ENCODE results near the gene CTDSPL. TPM values are rescaled to one million over a fixed set of nuclear protein-coding genes. Genes with fewer than 3 reads are reported as not detected.
"Not testable (repeated sequence)": the region's sequence is repeated elsewhere in the genome, so short reads cannot be mapped to it uniquely, and the experiment has no call there.

The CTDSPL gene
- total RNA-seq, 1 donor = 10.9 TPM

DNA sequence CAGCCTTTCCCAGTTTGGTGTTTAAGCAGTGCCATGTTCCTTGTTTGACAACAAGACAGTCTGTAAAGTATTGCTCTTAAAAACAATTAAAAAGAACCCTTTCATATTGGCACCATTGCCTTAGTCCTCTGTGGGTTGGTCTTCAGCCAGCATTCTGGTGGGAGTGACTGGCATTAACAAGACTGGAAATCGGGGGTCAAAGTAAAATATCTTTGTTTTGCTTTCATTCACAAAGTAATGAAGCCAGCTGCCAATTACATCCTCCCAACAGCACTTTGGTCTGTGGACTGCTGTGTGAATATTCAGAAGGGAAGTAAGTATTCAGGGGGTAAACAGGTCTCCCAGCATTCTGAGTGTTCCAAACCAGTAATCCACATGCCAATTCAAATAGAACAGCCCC is 120.7 kb downstream of the CTDSPL start:
- Histone ChIP-seq H3K27me3 (ENCODE audit: insufficient read depth, low read length) (no peaks in the 10 kb centered on the region), H3K4me1 (ENCODE audit: insufficient read depth, low read length) (peaks cover 40% of the 10 kb centered on the region), H3K4me3 (ENCODE audit: low read length) (no peak overlapping the region), H3K9me3 (ENCODE audit: low read depth, low read length) (no peaks in the 10 kb centered on the region)

DNA sequence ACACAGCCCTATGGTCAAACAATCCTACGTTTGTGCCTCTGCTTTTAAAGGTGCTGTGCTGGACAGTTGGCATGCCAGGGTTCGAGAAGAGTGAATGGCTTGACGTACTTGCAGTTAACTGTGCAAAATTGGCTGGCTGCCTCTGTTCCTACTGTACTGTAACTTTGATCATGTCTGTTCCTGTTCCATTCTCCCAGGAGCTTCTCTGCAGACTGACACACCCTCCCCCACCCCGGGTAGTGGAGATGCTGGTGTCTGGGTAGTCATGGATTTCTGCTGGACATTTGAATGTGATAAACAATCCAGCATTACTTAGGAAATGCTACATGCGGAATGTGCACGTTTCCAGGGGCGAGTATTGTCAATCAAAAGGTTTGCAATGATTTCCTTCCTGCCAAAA is 122.4 kb downstream of the CTDSPL start:
- Histone ChIP-seq H3K4me1 (ENCODE audit: insufficient read depth, low read length) (peaks cover 56% of the 10 kb centered on the region), H3K9me3 (ENCODE audit: low read depth, low read length) (no peaks in the 10 kb centered on the region), H3K4me3 (ENCODE audit: low read length) (no peak overlapping the region), H3K27me3 (ENCODE audit: insufficient read depth, low read length) (no peaks in the 10 kb centered on the region)

DNA sequence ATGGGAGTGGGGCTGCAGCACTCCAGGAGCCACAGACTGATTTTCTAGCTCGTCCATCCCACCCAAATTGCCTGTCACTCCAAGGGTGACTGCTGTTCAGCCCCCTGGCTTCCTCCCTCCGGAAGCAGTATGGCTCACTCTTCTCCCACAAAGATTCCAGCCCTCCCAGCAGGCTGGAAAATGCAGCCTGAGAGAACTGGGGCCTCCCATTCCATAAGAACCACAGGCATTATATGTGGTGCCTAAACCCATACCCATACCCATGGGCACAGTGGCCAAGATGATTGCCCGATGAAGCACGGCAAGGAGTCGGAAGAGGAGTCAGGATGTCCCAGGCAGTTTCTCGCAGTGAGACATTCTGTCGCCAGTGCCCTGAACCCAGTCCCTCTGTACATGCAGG is 122.9 kb downstream of the CTDSPL start:
- H3K27me3 ChIP-seq (ENCODE audit: insufficient read depth, low read length) = no peaks in the 10 kb centered on the region

DNA sequence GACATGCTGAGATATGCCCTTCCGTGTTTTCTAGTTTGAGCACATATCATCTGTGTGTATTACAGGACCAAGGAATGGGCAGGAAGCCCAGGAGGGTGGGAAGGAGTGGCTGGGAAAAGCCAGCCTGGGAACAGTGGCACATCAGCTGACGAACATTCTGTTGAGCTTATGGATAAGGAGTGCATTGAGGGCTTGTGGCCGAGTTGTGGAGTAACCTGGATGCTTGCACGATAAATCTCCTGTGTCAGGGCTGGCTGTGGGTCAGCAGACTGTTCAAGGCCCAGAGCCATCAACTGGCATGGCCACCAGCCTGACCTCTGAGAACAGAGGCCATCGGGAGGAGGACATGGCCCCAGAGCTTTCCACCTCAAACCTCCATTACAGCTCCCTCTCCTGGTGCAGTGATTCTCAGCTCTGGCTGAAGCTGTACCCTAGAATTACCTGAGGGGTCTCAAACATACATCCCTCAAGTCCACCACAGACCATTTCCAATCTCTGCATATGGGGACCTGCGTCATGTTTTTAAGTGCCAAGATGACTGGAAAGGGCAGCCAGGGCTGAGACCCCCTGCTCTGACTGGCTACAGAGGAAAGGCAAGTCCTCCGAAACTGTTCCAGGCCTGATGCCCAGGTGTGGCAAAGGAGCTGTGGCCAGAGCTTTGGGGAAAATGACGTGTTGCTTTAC is 124.1 kb downstream of the CTDSPL start:
- Histone ChIP-seq H3K9me3 (ENCODE audit: low read depth, low read length) (no peaks in the 10 kb centered on the region), H3K27me3 (ENCODE audit: insufficient read depth, low read length) (no peaks in the 10 kb centered on the region), H3K4me1 (ENCODE audit: insufficient read depth, low read length) (peaks cover 43% of the 10 kb centered on the region), H3K4me3 (ENCODE audit: low read length) (no peak overlapping the region)

More for the DNA sequence above, 122.9 kb downstream of the CTDSPL start:
- peaks cover 52% of the 10 kb centered on the region for H3K4me1 ChIP-seq (ENCODE audit: insufficient read depth, low read length)
- no peaks in the 10 kb centered on the region for H3K9me3 ChIP-seq (ENCODE audit: low read depth, low read length)
- no peak overlapping the region for H3K4me3 ChIP-seq (ENCODE audit: low read length)

DNA sequence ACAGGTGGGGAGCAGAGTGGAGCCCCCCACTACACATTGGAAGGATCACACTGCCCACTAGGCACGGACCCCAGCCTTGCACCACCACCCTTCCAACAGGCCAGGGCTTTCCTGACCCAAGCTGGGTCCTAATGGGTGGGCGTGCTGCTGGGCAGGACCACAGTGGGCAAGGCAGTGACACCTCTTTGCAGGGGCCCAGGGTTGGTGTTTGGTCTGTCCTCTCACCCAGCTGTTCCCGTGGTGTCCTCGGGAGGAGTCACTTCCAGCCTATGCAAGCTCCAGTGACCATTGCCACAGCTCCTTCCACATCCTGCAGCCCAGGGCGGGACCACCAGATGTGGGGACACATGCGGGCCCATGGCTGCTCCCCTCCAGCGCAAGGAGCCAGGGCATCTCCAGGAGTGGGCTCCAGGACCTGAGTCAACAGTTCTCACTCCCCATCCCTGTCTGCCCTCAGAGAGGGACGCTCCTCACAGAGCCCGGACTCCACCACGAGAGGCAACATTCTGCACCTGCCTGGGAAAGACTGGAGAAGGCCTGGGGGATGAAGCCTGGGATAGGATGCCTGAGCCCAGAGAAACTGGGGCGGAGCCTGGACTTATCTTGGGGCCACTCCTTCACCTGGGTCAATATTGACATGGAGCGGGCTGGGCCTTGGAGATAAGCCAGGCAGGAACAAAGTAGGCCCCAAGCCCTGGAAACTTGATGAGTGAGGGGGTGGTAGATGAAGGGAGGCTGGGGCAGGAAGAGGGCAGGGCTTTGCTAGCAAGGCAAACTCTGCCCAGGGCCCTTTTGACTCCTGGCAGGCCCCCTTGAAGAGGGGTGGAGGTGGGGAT is 125.0 kb downstream of the CTDSPL start:
- no peak overlapping the region for H3K4me3 ChIP-seq (ENCODE audit: low read length)
- no peaks in the 10 kb centered on the region for H3K27me3 ChIP-seq (ENCODE audit: insufficient read depth, low read length)
- no peaks in the 10 kb centered on the region for H3K9me3 ChIP-seq (ENCODE audit: low read depth, low read length)
- H3K4me1 ChIP-seq (ENCODE audit: insufficient read depth, low read length) = peaks cover 37% of the 10 kb centered on the region

DNA sequence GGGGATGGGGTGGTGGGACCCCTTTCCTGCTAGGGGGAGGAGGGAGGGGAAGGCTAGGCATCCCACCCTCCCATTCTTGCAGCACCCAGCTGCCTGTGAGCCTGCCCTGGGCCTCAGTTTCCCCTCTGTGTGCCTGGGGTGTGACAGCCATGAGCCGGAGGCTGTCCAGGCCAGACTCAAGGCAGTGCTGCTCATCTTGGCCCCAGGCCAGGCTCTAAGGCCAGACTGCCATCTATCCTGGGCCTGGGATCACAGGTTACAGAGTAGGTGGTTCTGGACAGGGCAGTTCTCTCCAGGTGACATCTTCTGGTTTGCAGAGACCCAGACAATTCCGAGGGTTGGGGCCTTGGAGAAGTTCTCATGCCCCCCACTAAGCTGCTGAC is 125.6 kb downstream of the CTDSPL start:
- Histone ChIP-seq H3K27me3 (ENCODE audit: insufficient read depth, low read length) (no peaks in the 10 kb centered on the region), H3K9me3 (ENCODE audit: low read depth, low read length) (no peaks in the 10 kb centered on the region), H3K4me1 (ENCODE audit: insufficient read depth, low read length) (peaks cover 33% of the 10 kb centered on the region), H3K4me3 (ENCODE audit: low read length) (no peak overlapping the region)

DNA sequence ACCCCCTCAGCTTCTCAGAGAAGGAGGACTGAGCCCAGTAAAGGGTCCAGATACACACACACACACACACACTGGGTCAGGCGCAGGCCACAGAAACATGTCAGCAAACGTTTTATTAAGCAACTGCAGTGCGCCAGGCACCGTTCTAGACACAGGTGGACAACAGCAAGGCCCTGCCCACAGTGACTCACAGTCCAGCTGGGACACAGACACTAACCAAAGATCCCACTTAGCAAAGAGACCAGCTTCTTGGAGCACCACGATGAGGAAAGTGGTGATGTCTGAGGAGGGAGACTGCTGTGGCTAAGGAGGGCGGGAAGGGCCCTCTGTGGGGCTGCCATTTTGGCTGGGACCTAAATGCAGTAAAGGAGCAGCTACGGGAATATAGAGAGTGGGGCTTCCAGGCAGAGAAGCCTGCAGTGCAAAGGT is 126.1 kb downstream of the CTDSPL start:
- Histone ChIP-seq H3K4me3 (ENCODE audit: low read length) (no peak overlapping the region), H3K27me3 (ENCODE audit: insufficient read depth, low read length) (no peaks in the 10 kb centered on the region), H3K9me3 (ENCODE audit: low read depth, low read length) (no peaks in the 10 kb centered on the region), H3K4me1 (ENCODE audit: insufficient read depth, low read length) (peaks cover 33% of the 10 kb centered on the region)

DNA sequence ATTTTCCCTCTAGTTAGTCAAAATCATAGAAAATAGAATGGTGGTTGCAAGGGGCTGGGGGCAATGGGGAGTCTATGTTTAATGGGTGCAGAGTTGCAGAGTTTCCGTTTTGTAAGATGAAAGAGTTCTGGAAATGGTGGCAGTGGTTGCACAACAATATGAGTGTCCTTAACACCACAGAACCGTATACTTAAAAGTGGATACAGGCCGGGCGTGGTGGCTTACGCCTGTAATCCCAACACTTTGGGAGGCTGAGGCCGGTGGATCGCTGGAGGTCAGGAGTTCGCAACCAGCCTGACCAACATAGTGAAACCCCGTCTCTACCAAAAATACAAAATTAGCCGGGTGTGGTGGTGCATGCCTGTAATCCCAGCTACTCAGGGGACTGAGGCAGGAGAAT is 126.7 kb downstream of the CTDSPL start:
- peaks cover 35% of the 10 kb centered on the region for H3K4me1 ChIP-seq (ENCODE audit: insufficient read depth, low read length)
- not testable (repeated sequence) for H3K4me3 ChIP-seq (ENCODE audit: low read length); H3K9me3 ChIP-seq (ENCODE audit: low read depth, low read length); H3K27me3 ChIP-seq (ENCODE audit: insufficient read depth, low read length)

DNA sequence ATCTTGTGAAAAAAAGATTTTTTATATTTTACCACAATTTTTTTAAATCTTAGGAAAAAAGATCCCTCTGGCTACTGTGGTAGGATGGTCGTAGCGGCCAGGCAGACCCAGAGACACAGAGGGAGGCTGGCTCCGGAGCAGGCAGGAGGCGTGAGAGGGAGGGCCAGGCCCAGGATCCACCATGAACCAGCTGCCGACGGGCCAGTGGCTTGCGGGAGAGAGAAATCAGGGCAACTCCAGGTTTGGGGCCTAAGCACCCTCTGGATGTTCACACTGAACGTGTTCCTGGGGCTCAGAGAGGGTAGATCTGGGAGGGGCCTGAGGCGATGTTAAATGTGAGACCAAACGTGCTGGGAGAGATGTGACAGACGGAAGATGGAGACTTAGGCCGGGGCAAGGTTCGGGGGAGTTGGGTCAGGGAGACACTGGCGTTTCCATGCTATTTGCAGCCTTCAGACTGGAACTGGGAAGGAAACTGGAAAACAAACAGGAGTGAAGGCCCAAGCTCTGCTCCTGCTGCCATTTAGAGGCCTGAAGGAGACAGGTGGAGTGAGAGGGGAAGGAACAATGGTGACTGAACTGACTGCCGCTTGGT is 127.3 kb downstream of the CTDSPL start:
- Histone ChIP-seq H3K9me3 (ENCODE audit: low read depth, low read length) (no peaks in the 10 kb centered on the region), H3K27me3 (ENCODE audit: insufficient read depth, low read length) (no peaks in the 10 kb centered on the region), H3K4me3 (ENCODE audit: low read length) (no peak overlapping the region), H3K4me1 (ENCODE audit: insufficient read depth, low read length) (peaks cover 33% of the 10 kb centered on the region)

DNA sequence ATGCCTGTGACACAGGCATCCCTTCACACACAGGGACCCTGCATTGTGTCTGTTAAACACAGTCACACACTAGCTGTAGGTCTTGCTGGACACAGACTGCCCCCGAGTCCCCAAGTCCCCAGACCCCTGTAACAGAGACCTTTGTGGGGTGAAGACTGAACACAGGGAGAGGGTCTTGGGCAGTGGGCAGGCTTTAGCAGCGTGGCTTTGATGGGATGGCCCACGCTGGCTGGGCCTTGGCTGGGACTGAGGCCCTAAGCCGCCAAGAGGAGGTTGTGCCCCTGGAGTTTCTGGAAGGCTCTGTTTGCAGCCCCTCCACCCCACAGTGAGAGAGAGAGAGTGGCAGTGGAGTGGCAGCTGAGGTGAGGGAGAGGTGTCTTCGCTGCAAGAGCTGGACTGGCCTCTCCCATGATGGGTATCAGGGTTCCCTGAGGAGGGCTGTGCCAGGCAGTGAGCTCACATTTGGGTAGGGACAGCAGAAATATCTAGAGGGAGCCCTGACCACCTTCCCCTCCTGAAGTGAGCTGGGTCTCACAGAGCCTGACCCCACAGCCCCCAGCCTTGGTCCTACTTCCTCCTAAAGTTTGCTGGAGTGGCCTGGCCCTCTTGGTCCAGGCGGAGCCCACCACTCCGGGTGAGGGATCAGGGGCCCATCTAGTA is 128.3 kb downstream of the CTDSPL start:
- Histone ChIP-seq H3K4me1 (ENCODE audit: insufficient read depth, low read length) (peaks cover 34% of the 10 kb centered on the region), H3K4me3 (ENCODE audit: low read length) (no peak overlapping the region), H3K9me3 (ENCODE audit: low read depth, low read length) (no peaks in the 10 kb centered on the region), H3K27me3 (ENCODE audit: insufficient read depth, low read length) (no peaks in the 10 kb centered on the region)

DNA sequence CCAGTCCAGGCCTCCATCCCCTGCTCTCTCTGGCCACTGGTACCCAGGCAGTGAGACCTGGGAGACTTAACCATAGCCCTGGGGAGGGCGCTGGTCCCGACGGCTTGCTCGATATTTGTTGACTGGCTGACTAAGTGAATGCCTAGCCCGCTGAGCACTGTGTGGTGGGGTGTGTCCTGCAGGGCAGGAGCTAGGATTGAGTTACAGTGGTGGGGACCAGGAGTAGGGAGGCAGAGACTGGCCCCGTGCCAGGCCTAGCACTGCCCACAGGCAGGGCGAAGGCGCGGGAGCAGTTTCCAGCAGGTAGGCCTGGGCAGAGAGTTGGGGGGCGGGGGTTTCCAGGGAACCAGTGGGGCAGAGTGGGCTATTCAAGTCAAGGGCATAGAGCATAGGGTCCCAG is 128.8 kb downstream of the CTDSPL start, which contains the start of gene VILL:
Gene VILL (plus strand): TSS at position 260 of the 400 bp plus-strand sequence. CDS start 2,887 bp downstream, outside the sequence.
- no peaks in the 10 kb centered on the region for H3K27me3 ChIP-seq (ENCODE audit: insufficient read depth, low read length)
- peaks cover 39% of the 10 kb centered on the region for H3K4me1 ChIP-seq (ENCODE audit: insufficient read depth, low read length)
- no peaks in the 10 kb centered on the region for H3K9me3 ChIP-seq (ENCODE audit: low read depth, low read length)
- H3K4me3 ChIP-seq (ENCODE audit: low read length) = no peak within 1 kb of the TSS

DNA sequence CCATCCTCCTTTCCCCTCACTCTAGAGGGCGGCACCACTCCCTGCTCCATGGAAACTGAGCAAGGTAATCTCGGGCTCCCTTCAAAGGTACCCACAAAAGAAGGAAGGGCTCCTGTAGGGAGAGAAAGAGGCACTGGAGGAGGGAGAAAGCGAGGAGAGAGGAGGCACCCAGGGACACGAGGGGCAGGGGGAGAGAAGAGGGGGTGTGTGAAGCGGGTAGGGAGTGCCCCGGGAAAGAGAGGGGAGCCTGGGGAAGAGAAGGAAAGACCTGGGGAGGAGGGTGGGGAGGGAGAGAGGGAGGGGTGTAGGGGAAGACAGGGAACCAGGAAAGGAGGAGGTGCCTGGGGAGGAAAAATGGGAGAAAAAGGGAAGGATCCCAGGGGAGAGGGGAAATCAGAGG is 129.4 kb downstream of the CTDSPL start:
- no peaks in the 10 kb centered on the region for H3K9me3 ChIP-seq (ENCODE audit: low read depth, low read length)
- peaks cover 45% of the 10 kb centered on the region for H3K4me1 ChIP-seq (ENCODE audit: insufficient read depth, low read length)
- H3K27me3 ChIP-seq (ENCODE audit: insufficient read depth, low read length) = no peaks in the 10 kb centered on the region
- no peak overlapping the region for H3K4me3 ChIP-seq (ENCODE audit: low read length)

DNA sequence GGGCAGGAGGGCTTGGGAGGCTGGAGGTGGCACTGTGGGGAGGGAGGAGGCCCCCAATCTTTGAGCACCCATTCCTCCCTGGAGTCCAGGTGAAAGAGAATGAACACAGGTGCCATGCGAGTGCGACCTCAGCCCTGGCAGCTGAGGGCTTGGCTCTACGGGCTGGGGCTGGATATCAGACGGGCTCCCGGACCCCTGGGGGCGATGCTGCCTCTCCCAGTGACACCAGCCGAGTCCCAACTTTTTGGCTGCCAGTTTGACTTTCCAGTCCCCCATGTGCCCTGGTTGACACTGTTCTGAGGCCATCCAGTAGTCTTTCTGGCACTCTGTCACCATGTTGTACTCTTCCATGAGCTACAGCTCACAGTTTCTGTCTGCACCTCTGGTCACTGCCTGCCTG is 130.1 kb downstream of the CTDSPL start:
- H3K4me1 ChIP-seq (ENCODE audit: insufficient read depth, low read length) = peaks cover 51% of the 10 kb centered on the region
- no peak overlapping the region for H3K4me3 ChIP-seq (ENCODE audit: low read length)
- H3K9me3 ChIP-seq (ENCODE audit: low read depth, low read length) = no peaks in the 10 kb centered on the region
- no peaks in the 10 kb centered on the region for H3K27me3 ChIP-seq (ENCODE audit: insufficient read depth, low read length)

DNA sequence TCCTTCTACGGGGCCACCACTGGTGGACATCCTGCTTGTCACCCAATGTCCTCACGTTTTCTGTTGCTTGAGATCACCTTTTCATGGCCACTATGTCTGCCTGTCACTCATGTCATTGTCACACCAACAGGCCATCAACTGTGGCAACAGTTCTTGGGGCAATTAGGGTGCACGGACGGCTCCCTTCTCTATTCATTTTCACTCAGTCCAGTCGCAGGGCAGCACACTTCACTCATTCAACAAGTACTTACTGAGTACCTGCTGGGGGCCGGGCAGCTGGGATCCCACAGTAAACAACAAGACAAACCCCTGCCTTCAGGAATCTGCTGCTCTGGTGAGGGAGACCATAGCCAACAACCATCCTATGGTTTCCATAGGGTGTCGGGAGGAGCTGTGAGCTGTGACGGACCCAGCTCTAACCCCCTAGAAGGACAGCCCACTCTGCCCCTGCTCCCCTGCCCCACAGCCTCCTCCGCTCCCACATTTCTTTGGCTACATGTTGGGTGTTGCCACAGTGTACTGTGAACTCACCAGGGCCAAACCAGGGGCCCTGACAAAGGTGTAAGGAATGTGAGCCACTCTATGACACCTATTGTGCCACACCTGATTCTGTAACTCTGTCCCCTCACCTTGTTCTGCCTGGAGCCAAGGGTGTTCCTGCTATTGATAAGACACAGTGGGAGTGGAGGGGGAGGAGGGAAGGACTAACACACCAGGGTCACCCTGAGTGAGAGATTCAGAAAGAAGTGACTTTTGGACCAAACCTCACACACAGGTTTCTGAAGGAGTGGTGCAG is 130.8 kb downstream of the CTDSPL start:
- Histone ChIP-seq H3K4me1 (ENCODE audit: insufficient read depth, low read length) (peaks cover 55% of the 10 kb centered on the region), H3K9me3 (ENCODE audit: low read depth, low read length) (no peaks in the 10 kb centered on the region), H3K27me3 (ENCODE audit: insufficient read depth, low read length) (no peaks in the 10 kb centered on the region)

More for the DNA sequence above, 130.8 kb downstream of the CTDSPL start:
- H3K4me3 ChIP-seq (ENCODE audit: low read length) = no peak overlapping the region

Measured in mononuclear cell (primary cell).